T-helper 2 cell treated with Interferon-gamma antibody and Interleukin-4, amounts not matched to agents 5 μg/mL and 100 μg/mL, for 36 hours (primary cell): Measurements from ENCODE around the gene SLC32A1.

Experiments used
- DNase-seq: peaks from one replicate; pipeline ENCODE4 v3.0.0; 2021; ENCODE audit warnings: low spot score
- H3K27ac Mint-ChIP-seq: one replicate; pipeline ENCODE4 v1.8.0; 2021; ENCODE audit warnings: mild to moderate bottlenecking, mixed read lengths
- H3K27me3 Mint-ChIP-seq: one replicate; pipeline ENCODE4 v1.8.0; 2021; ENCODE audit warnings: low read depth, mixed read lengths
- H3K36me3 Mint-ChIP-seq: one replicate; pipeline ENCODE4 v1.8.0; 2021; ENCODE audit warnings: low read depth, mixed read lengths
- H3K4me1 Mint-ChIP-seq: one replicate; pipeline ENCODE4 v1.8.0; 2021; ENCODE audit warnings: low read depth, mixed read lengths
- H3K4me3 Mint-ChIP-seq: one replicate; pipeline ENCODE4 v1.8.0; 2022; ENCODE audit warnings: mild to moderate bottlenecking, moderate library complexity, mixed read lengths
- H3K9me3 Mint-ChIP-seq: one replicate; pipeline ENCODE4 v1.8.0; 2021; ENCODE audit warnings: mixed read lengths

SLC32A1 gene

GRCh38 chr20:38723848-38724625, at the start of gene SLC32A1:
TSS of gene SLC32A1 (plus strand) at chr20:38724486. CDS start at chr20:38724725, 239 bp downstream.
- no peak for DNase-seq
- Mint-ChIP-seq H3K27me3 (peaks cover 83% of the 10 kb centered on the region), H3K4me3 (no peak within 1 kb of the TSS), H3K9me3 (no peaks in the 10 kb centered on the region), H3K36me3 (peaks cover 8% of the 10 kb centered on the region), H3K4me1 (peaks cover 18% of the 10 kb centered on the region), H3K27ac (peak within 1 kb of the TSS; percentile 74)

GRCh38 chr20:38674765-38675133, 49.5 kb upstream of the SLC32A1 start:
- Mint-ChIP-seq H3K4me1 (peaks cover 8% of the 10 kb centered on the region), H3K27ac (no peak overlapping the region), H3K27me3 (peaks cover 23% of the 10 kb centered on the region), H3K4me3 (peak overlapping the region; percentile 67), H3K9me3 (no peaks in the 10 kb centered on the region), H3K36me3 (no peaks in the 10 kb centered on the region)
- DNase-seq, result no peak

GRCh38 chr20:38676576-38676975, 47.7 kb upstream of the SLC32A1 start:
- Mint-ChIP-seq H3K27ac (no peak overlapping the region), H3K4me3 (no peak overlapping the region), H3K4me1 (peaks cover 8% of the 10 kb centered on the region), H3K27me3 (peaks cover 21% of the 10 kb centered on the region), H3K9me3 (no peaks in the 10 kb centered on the region), H3K36me3 (no peaks in the 10 kb centered on the region)
- DNase-seq, result no peak

- Mint-ChIP-seq H3K9me3 (no peaks in the 10 kb centered on the region), H3K27ac (no peak overlapping the region), H3K4me3 (no peak overlapping the region), H3K36me3 (no peaks in the 10 kb centered on the region), H3K4me1 (no peaks in the 10 kb centered on the region), H3K27me3 (peaks cover 3% of the 10 kb centered on the region)
- no peak for DNase-seq
Measured at GRCh38 chr20:38680500-38681306, 43.6 kb upstream of the SLC32A1 start.

- Mint-ChIP-seq H3K27me3 (peaks cover 3% of the 10 kb centered on the region), H3K36me3 (no peaks in the 10 kb centered on the region), H3K4me1 (no peaks in the 10 kb centered on the region), H3K27ac (no peak overlapping the region), H3K9me3 (no peaks in the 10 kb centered on the region), H3K4me3 (no peak overlapping the region)
- DNase-seq, result no peak
Measured at GRCh38 chr20:38685271-38685670, 39.0 kb upstream of the SLC32A1 start.

- Mint-ChIP-seq H3K9me3 (no peaks in the 10 kb centered on the region), H3K27ac (no peak overlapping the region), H3K4me3 (no peak overlapping the region), H3K36me3 (no peaks in the 10 kb centered on the region), H3K4me1 (no peaks in the 10 kb centered on the region), H3K27me3 (peaks cover 3% of the 10 kb centered on the region)
- peak; percentile 23 for DNase-seq
Measured at GRCh38 chr20:38685853-38686473, 38.3 kb upstream of the SLC32A1 start.

- DNase-seq, result peak; percentile 26
- Mint-ChIP-seq H3K27me3 (no peaks in the 10 kb centered on the region), H3K4me1 (no peaks in the 10 kb centered on the region), H3K36me3 (no peaks in the 10 kb centered on the region), H3K27ac (no peak overlapping the region), H3K9me3 (no peaks in the 10 kb centered on the region), H3K4me3 (no peak overlapping the region)
Measured at GRCh38 chr20:38692436-38693411, 31.6 kb upstream of the SLC32A1 start.

GRCh38 chr20:38697306-38697705, 27.0 kb upstream of the SLC32A1 start:
- H3K27me3 Mint-ChIP-seq, result peaks cover 2% of the 10 kb centered on the region
- DNase-seq, result no peak
- no peaks in the 10 kb centered on the region for H3K36me3 Mint-ChIP-seq
- no peaks in the 10 kb centered on the region for H3K4me1 Mint-ChIP-seq
- no peaks in the 10 kb centered on the region for H3K9me3 Mint-ChIP-seq
- no peak overlapping the region for H3K4me3 Mint-ChIP-seq
- no peak overlapping the region for H3K27ac Mint-ChIP-seq

- DNase-seq, result no peak
- Mint-ChIP-seq H3K27me3 (peaks cover 2% of the 10 kb centered on the region), H3K4me3 (no peak overlapping the region), H3K27ac (no peak overlapping the region), H3K4me1 (no peaks in the 10 kb centered on the region), H3K9me3 (no peaks in the 10 kb centered on the region), H3K36me3 (no peaks in the 10 kb centered on the region)
Measured at GRCh38 chr20:38698541-38698940, 25.7 kb upstream of the SLC32A1 start.

GRCh38 chr20:38700141-38700540, 24.1 kb upstream of the SLC32A1 start:
- Mint-ChIP-seq H3K4me1 (no peaks in the 10 kb centered on the region), H3K4me3 (no peak overlapping the region), H3K36me3 (no peaks in the 10 kb centered on the region), H3K27ac (no peak overlapping the region), H3K27me3 (peaks cover 2% of the 10 kb centered on the region), H3K9me3 (no peaks in the 10 kb centered on the region)
- DNase-seq, result no peak

- no peaks in the 10 kb centered on the region for H3K9me3 Mint-ChIP-seq
- H3K27me3 Mint-ChIP-seq, result peaks cover 2% of the 10 kb centered on the region
- H3K36me3 Mint-ChIP-seq, result no peaks in the 10 kb centered on the region
- DNase-seq, result no peak
- H3K4me3 Mint-ChIP-seq, result no peak overlapping the region
- H3K4me1 Mint-ChIP-seq, result no peaks in the 10 kb centered on the region
- H3K27ac Mint-ChIP-seq, result no peak overlapping the region
Measured at GRCh38 chr20:38700926-38701325, 23.4 kb upstream of the SLC32A1 start.

GRCh38 chr20:38703526-38703925, 20.8 kb upstream of the SLC32A1 start:
- Mint-ChIP-seq H3K4me1 (no peaks in the 10 kb centered on the region), H3K4me3 (no peak overlapping the region)

GRCh38 chr20:38704136-38704535, 20.1 kb upstream of the SLC32A1 start:
- Mint-ChIP-seq H3K36me3 (no peaks in the 10 kb centered on the region), H3K9me3 (no peaks in the 10 kb centered on the region), H3K4me1 (no peaks in the 10 kb centered on the region), H3K27ac (no peak overlapping the region), H3K4me3 (no peak overlapping the region), H3K27me3 (peaks cover 12% of the 10 kb centered on the region)
- DNase-seq, result no peak

More at GRCh38 chr20:38703526-38703925, 20.8 kb upstream of the SLC32A1 start:
- Mint-ChIP-seq H3K36me3 (no peaks in the 10 kb centered on the region), H3K27me3 (peaks cover 9% of the 10 kb centered on the region), H3K27ac (no peak overlapping the region), H3K9me3 (no peaks in the 10 kb centered on the region)
- DNase-seq, result no peak
